DOHH2 (cell line): ENCODE measurements around the gene CACNA1B.

Experiments
- EZH2phosphoT487 ChIP-seq: fragments of 200-600 bp; sonication (generic); IDR thresholded peaks from 2 replicates; pipeline ENCODE4 v1.6.1; 2017; ENCODE audit warnings: borderline replicate concordance, mild to moderate bottlenecking, antibody characterized with exemption, low read length, moderate library complexity, mixed read lengths
- TF ChIP-seq, protein P1 (sequence below): fragments of 200-600 bp; sonication (generic); IDR thresholded peaks from one replicate; pipeline ENCODE4 v1.5.1; 2014; ENCODE audit warnings: antibody characterized with exemption, mild to moderate bottlenecking, low read depth, low read length; ENCODE audit not compliant: poor library complexity, severe bottlenecking

- TF ChIP-seq, protein P1, sequence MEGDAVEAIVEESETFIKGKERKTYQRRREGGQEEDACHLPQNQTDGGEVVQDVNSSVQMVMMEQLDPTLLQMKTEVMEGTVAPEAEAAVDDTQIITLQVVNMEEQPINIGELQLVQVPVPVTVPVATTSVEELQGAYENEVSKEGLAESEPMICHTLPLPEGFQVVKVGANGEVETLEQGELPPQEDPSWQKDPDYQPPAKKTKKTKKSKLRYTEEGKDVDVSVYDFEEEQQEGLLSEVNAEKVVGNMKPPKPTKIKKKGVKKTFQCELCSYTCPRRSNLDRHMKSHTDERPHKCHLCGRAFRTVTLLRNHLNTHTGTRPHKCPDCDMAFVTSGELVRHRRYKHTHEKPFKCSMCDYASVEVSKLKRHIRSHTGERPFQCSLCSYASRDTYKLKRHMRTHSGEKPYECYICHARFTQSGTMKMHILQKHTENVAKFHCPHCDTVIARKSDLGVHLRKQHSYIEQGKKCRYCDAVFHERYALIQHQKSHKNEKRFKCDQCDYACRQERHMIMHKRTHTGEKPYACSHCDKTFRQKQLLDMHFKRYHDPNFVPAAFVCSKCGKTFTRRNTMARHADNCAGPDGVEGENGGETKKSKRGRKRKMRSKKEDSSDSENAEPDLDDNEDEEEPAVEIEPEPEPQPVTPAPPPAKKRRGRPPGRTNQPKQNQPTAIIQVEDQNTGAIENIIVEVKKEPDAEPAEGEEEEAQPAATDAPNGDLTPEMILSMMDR = no peak
- no peak for TF ChIP-seq EZH2phosphoT487
Measured at GRCh38 chr9:137879566-137880150, 2.1 kb downstream of the CACNA1B start.
